Choroid plexus epithelial cell (primary cell): ENCODE results near the gene SEZ6L2.

Experiments used
- DNase-seq: peaks from one replicate; pipeline ENCODE4 v3.0.0-alpha.2; 2010; ENCODE audit warnings: low read depth
- H3K4me3 ChIP-seq: 2 replicates; pipeline ENCODE4 v1.5.1; 2011; ENCODE audit warnings: low read depth, mild to moderate bottlenecking, control low read depth, low read length, moderate library complexity
- CTCF ChIP-seq: conservative IDR thresholded peaks from 2 replicates; pipeline ENCODE4 v1.5.1; 2011; ENCODE audit warnings: low read depth, mild to moderate bottlenecking, control low read depth, inconsistent platforms, low read length, moderate library complexity

The SEZ6L2 gene

GRCh38 chr16:29850998-29851397, 48.4 kb downstream of the SEZ6L2 start:
- no peak for DNase-seq
- no peak overlapping the region for H3K4me3 ChIP-seq
- TF ChIP-seq CTCF: no peak

GRCh38 chr16:29849505-29849904, 49.8 kb downstream of the SEZ6L2 start:
- no peak for TF ChIP-seq CTCF
- DNase-seq: peak; percentile 47
- H3K4me3 ChIP-seq: no peak overlapping the region

- peak; percentile 80 for DNase-seq
- no peak overlapping the region for H3K4me3 ChIP-seq
- peak; percentile 92 for TF ChIP-seq CTCF
These were observed 50.7 kb downstream of the SEZ6L2 start for GRCh38 chr16:29848420-29849297.

GRCh38 chr16:29845656-29846055, 53.7 kb downstream of the SEZ6L2 start:
- no peak overlapping the region for H3K4me3 ChIP-seq
- TF ChIP-seq CTCF: no peak
- DNase-seq: no peak

- DNase-seq: peak; percentile 33
- H3K4me3 ChIP-seq: no peak overlapping the region
- no peak for TF ChIP-seq CTCF
These were observed 54.6 kb downstream of the SEZ6L2 start for GRCh38 chr16:29844575-29845331.

GRCh38 chr16:29843931-29844330, 55.4 kb downstream of the SEZ6L2 start:
- no peak overlapping the region for H3K4me3 ChIP-seq
- no peak for TF ChIP-seq CTCF
- DNase-seq: no peak
